Endothelial cell of umbilical vein (primary cell): Measurements from ENCODE around the gene PRPF19. TPM values are rescaled to one million over a fixed set of nuclear protein-coding genes. Genes with fewer than 3 reads are reported as not detected.

Source experiments
- BruUV-seq: library from RNA; stranded (reverse); fragments of 400-500 nt; replicated peaks from 2 replicates; lab custom pipeline; 2021; lab: Mats Ljungman, UMichigan
- CTCF ChIA-PET: fragments of 300-600, 350-600 bp; sonication (Branson Sonifier 250); formaldehyde crosslinking; loops from one replicate; lab custom pipeline; 2021; ENCODE audit warnings: antibody characterized with exemption, inconsistent platforms; lab: Charles Lee
- POLR2A ChIA-PET: fragments of 300-600, 350-600 bp; sonication (Branson Sonifier 250); formaldehyde crosslinking; loops from one replicate; lab custom pipeline; 2021; ENCODE audit warnings: antibody characterized with exemption, inconsistent platforms; lab: Charles Lee
- DNase-seq: peaks from one replicate; pipeline ENCODE4 v3.0.0-alpha.2; 2011; ENCODE audit warnings: low read depth, low spot score
- FAIRE-seq: peaks from 2 replicates; lab custom pipeline; 2011; peaks lifted over from hg19 to GRCh38; lab: Jason Lieb, UNC
- H2AFZ ChIP-seq: 2 replicates; pipeline ENCODE4 v1.6.0; 2012; ENCODE audit warnings: low read depth, low read length, control low read depth, inconsistent platforms
- H3K27ac ChIP-seq: 2 replicates; pipeline ENCODE4 v1.5.1; 2011; ENCODE audit warnings: low read depth, mild to moderate bottlenecking, control low read depth, low read length, moderate library complexity; ENCODE audit not compliant: insufficient read depth
- H3K27me3 ChIP-seq, 2 experiments: 2 replicates each; pipeline versions ENCODE4 v1.6.0 to v1.6.1; 2011; ENCODE audit warnings: low read length in 2 of 2, mixed read lengths in 1 of 2; ENCODE audit not compliant: control insufficient read depth in 2 of 2, insufficient read depth in 2 of 2
- H3K36me3 ChIP-seq, 2 experiments: 2 replicates in 1 of 2; 3 replicates in 1 of 2; pipeline ENCODE4 v1.5.1; 2011; ENCODE audit warnings: low read length in 2 of 2, mild to moderate bottlenecking in 1 of 2, moderate library complexity in 1 of 2; ENCODE audit not compliant: control insufficient read depth in 2 of 2, insufficient read depth in 2 of 2; ENCODE audit errors: extremely low read depth in 1 of 2
- H3K4me1 ChIP-seq: 3 replicates; pipeline ENCODE4 v1.5.1; 2011; ENCODE audit warnings: mild to moderate bottlenecking, low read length; ENCODE audit not compliant: control insufficient read depth, insufficient read depth; ENCODE audit errors: extremely low read depth
- H3K4me2 ChIP-seq: 2 replicates; pipeline ENCODE4 v1.6.1; 2011; ENCODE audit warnings: low read length, control low read depth, mixed read lengths; ENCODE audit not compliant: insufficient read depth
- H3K4me3 ChIP-seq, 3 experiments: fragments of 200-600 bp in 1 of 3; sonication (generic), shearing (Covaris generic) in 1 of 3; replicated peaks in 1 of 3; 2 replicates each; pipeline ENCODE4 v1.5.1; 2011 to 2016; ENCODE audit warnings: control low read depth in 3 of 3, low read length in 3 of 3, mild to moderate bottlenecking in 2 of 3, inconsistent platforms in 1 of 3, low read depth in 1 of 3, moderate library complexity in 1 of 3; ENCODE audit not compliant: insufficient read depth in 1 of 3
- H3K79me2 ChIP-seq: 2 replicates; pipeline ENCODE4 v1.6.0; 2012; ENCODE audit warnings: low read length, inconsistent platforms; ENCODE audit not compliant: control insufficient read depth, insufficient read depth
- H3K9ac ChIP-seq: replicated peaks from 2 replicates; pipeline ENCODE3; 2011; ENCODE audit warnings: low read length, control low read depth; ENCODE audit not compliant: insufficient read depth; ENCODE audit errors: extremely low read depth
- H3K9me1 ChIP-seq: replicated peaks from 3 replicates; pipeline ENCODE4 v1.6.0; 2011; ENCODE audit warnings: mild to moderate bottlenecking, low read length; ENCODE audit not compliant: control insufficient read depth, insufficient read depth; ENCODE audit errors: extremely low read depth
- H3K9me3 ChIP-seq: replicated peaks from 2 replicates; pipeline ENCODE4 v1.5.1; 2012; ENCODE audit warnings: low read length, inconsistent platforms; ENCODE audit not compliant: control insufficient read depth, insufficient read depth
- H4K20me1 ChIP-seq: replicated peaks from 2 replicates; pipeline ENCODE3; 2011; ENCODE audit warnings: mild to moderate bottlenecking, low read length; ENCODE audit not compliant: control insufficient read depth, insufficient read depth; ENCODE audit errors: extremely low read depth
- EZH2 ChIP-seq: IDR thresholded peaks from 2 replicates; pipeline ENCODE4 v1.6.1; 2012; ENCODE audit warnings: borderline replicate concordance, low read depth, mild to moderate bottlenecking, moderate library complexity, low read length, inconsistent platforms; ENCODE audit not compliant: severe bottlenecking
- FOS ChIP-seq: IDR thresholded peaks from 2 replicates; pipeline ENCODE4 v1.6.1; 2011; ENCODE audit warnings: mild to moderate bottlenecking, low read length, moderate library complexity, borderline replicate concordance; ENCODE audit not compliant: insufficient read depth
- GATA2 ChIP-seq: IDR thresholded peaks from 2 replicates; pipeline ENCODE4 v1.7.0; 2011; ENCODE audit warnings: low read depth, mild to moderate bottlenecking, moderate library complexity, mixed read lengths, low read length; ENCODE audit not compliant: insufficient read length, insufficient read depth
- JUN ChIP-seq: IDR thresholded peaks from 2 replicates; pipeline ENCODE4 v1.6.1; 2011; ENCODE audit warnings: borderline replicate concordance, low read depth; ENCODE audit not compliant: insufficient read length, insufficient read depth
- MYC ChIP-seq: IDR thresholded peaks from one replicate; pipeline ENCODE4 v1.6.1; 2011; ENCODE audit warnings: mild to moderate bottlenecking, low read depth, low read length
- POLR2A ChIP-seq: IDR thresholded peaks from 2 replicates; pipeline ENCODE4 v1.6.1; 2012; ENCODE audit warnings: low read depth, mild to moderate bottlenecking, control low read depth, low read length
- POLR2AphosphoS5 ChIP-seq: IDR thresholded peaks from 2 replicates; pipeline ENCODE4 v1.6.1; 2012; ENCODE audit warnings: low read depth, mild to moderate bottlenecking, control low read depth, low read length, moderate library complexity; ENCODE audit not compliant: insufficient read depth
- dilution Hi-C: fragments of 300-500 bp; cut with MboI; formaldehyde crosslinking; loops from one replicate; pipeline ENCODE4 v1.15.0; 2019; ENCODE audit warnings: low sequenced_read_pairs; ENCODE audit not compliant: extremely low pct_ligation_motif_present
- intact Hi-C: fragments of 100-400 bp; cut with micrococcal nuclease; formaldehyde crosslinking; loops from one replicate; pipeline ENCODE4 v1.10.0; 2022
- polyA plus RNA-seq, 4 experiments: library from polyadenylated mRNA; depleted of rRNA in 3 of 4; stranded (reverse) in 3 of 4; unstranded in 1 of 4; fragments of >200 nt; gene quantifications; 2 replicates each; pipeline versions ENCODE4 v1.2.1 to v1.2.3, GENCODE V29; 2011 to 2012; ENCODE audit warnings: missing spikeins in 1 of 4
- total RNA-seq: library from RNA; stranded (reverse); gene quantifications from 2 replicates; pipeline ENCODE4 v1.2.3, GENCODE V29; 2021
- TF ChIP-seq, protein P1 (sequence below), 2 donors: IDR thresholded peaks; 1 replicate in 1 of 2; 2 replicates in 1 of 2; pipeline ENCODE4 v1.5.1; 2011; ENCODE audit warnings: low read length in 2 of 2, mild to moderate bottlenecking in 2 of 2, moderate library complexity in 2 of 2, control low read depth in 1 of 2, inconsistent platforms in 1 of 2, low read depth in 1 of 2; ENCODE audit not compliant: insufficient read depth in 1 of 2; ENCODE audit errors: extremely low read depth in 1 of 2
- TF ChIP-seq, protein P2 (sequence below): IDR thresholded peaks from 2 replicates; pipeline ENCODE4 v1.6.1; 2011; ENCODE audit not compliant: insufficient read depth, insufficient read length

Gene PRPF19
- total and polyA plus RNA-seq, 2 donors (not counting 3 experiments of a cell fraction or from before 2014, with no cell fraction given) = 97.1 to 126 TPM

- no peak overlapping the region for H3K9ac ChIP-seq
- peaks cover 22% of the 10 kb centered on the region for H3K79me2 ChIP-seq
Measured at GRCh38 chr11:60849641-60850520, 56.5 kb downstream of the PRPF19 start.

More at GRCh38 chr11:60849641-60850520, 56.5 kb downstream of the PRPF19 start:
- Histone ChIP-seq H3K9me1 (no peaks in the 10 kb centered on the region), H3K36me3 (peaks cover 0 to 24% of the 10 kb centered on the region in 2 experiments), H3K4me2 (no peak overlapping the region), H3K4me1 (peaks cover 7% of the 10 kb centered on the region), H3K27ac (no peak overlapping the region), H3K9me3 (no peaks in the 10 kb centered on the region), H4K20me1 (no peaks in the 10 kb centered on the region), H3K4me3 (no peak overlapping the region), H2AFZ (no peak overlapping the region), H3K27me3 (no peaks in the 10 kb centered on the region)
- FAIRE-seq = no peak
- no peak for DNase-seq
- ChIA-PET POLR2A (no interaction called here), CTCF (interaction anchor here (1.2 to 1.7 kb wide), 2 partner anchors 39 to 87 kb away, joined by 3 to 7 read pairs; no protein-coding TSS in a partner anchor)
- BruUV-seq = no TSS peak
- no peak for TF ChIP-seq EZH2
- TF ChIP-seq POLR2A = no peak
- TF ChIP-seq, protein P1, sequence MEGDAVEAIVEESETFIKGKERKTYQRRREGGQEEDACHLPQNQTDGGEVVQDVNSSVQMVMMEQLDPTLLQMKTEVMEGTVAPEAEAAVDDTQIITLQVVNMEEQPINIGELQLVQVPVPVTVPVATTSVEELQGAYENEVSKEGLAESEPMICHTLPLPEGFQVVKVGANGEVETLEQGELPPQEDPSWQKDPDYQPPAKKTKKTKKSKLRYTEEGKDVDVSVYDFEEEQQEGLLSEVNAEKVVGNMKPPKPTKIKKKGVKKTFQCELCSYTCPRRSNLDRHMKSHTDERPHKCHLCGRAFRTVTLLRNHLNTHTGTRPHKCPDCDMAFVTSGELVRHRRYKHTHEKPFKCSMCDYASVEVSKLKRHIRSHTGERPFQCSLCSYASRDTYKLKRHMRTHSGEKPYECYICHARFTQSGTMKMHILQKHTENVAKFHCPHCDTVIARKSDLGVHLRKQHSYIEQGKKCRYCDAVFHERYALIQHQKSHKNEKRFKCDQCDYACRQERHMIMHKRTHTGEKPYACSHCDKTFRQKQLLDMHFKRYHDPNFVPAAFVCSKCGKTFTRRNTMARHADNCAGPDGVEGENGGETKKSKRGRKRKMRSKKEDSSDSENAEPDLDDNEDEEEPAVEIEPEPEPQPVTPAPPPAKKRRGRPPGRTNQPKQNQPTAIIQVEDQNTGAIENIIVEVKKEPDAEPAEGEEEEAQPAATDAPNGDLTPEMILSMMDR (IDR thresholded peaks at IDR 0.05; ENCODE audit: extremely low read depth in 1 of 2, insufficient read depth in 1 of 2, low read depth in 1 of 2, low read length in 2 of 2) = no peak
- TF ChIP-seq POLR2AphosphoS5 = no peak
- no peak for TF ChIP-seq GATA2
- no peak for TF ChIP-seq JUN
- TF ChIP-seq FOS = no peak
- TF ChIP-seq, protein P2, sequence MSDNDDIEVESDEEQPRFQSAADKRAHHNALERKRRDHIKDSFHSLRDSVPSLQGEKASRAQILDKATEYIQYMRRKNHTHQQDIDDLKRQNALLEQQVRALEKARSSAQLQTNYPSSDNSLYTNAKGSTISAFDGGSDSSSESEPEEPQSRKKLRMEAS = no peak
- TF ChIP-seq MYC = no peak
- dilution Hi-C loops (no loop called here), intact Hi-C loops (no loop called here)
